ENCODE data around the gene MAP1LC3B. TPM values are rescaled to one million over a fixed set of nuclear protein-coding genes. Genes with fewer than 3 reads are reported as not detected.

The MAP1LC3B gene
- total RNA-seq, 1 donor from 2014 or later: 39.5 TPM

DNA sequence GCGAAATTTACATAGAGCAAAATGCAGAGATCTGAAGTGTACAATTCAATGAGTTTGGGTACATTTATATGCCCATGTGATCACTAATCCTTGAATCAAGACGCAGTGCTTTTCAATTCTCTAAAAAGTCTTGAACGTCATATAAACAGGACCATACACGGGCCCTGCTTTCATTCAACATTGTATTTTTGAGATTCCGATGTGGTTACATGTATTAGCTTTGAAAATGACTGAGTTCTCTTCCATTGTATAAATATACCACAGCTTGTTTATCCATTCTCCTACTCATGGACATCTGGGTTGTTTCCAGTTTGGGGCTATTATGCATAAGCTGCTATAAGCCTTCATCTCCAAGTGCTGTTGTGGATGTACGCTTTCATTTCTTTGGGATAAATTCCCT lies 55.2 kb downstream of the MAP1LC3B start:
- no peak for DNase-seq (ENCODE audit: low read depth)
- TF ChIP-seq CTCF (conservative IDR thresholded peaks at IDR 0.05; ENCODE audit: low read depth, low read length): no peak
- H3K4me3 ChIP-seq (ENCODE audit: low read depth, low read length): no peak overlapping the region

GRCh38 chr16:87448866-87449265 lies 56.7 kb downstream of the MAP1LC3B start:
- TF ChIP-seq CTCF (conservative IDR thresholded peaks at IDR 0.05; ENCODE audit: low read depth, low read length): no peak
- DNase-seq (ENCODE audit: low read depth): no peak
- H3K4me3 ChIP-seq (ENCODE audit: low read depth, low read length): no peak overlapping the region

DNA sequence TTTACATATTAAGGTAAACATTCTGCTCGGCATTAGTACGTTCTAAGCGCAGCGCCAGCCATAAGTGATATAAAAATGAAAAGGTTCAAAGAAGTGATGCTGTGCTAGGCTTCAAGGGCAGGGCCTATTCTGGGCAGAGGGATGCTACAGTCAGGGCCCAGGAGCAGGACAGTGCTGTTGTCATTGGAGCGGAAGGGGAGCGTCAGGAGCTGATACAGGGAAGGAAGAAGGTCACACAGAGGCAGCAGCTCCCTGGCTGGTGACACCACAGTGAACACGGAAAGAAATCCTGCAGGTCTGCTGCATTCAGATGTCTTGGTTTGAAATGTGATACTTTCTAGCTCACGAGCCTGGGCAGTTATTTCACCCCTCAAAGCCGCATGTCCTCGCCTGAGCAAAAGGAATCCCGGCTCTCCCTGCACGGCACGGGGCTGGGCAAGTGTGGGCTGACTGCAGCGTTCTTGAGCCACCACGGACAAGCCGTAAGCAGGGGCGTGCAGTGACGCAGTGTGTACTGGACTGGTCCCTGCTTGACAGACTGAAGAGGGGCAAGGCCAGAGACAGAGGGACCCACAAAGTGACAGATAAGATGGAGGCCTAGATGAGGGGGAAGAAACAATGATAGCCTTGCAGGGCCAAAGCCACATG lies 59.6 kb downstream of the MAP1LC3B start:
- H3K4me3 ChIP-seq (ENCODE audit: low read depth, low read length): no peak overlapping the region
- DNase-seq (ENCODE audit: low read depth): no peak
- TF ChIP-seq CTCF (conservative IDR thresholded peaks at IDR 0.05; ENCODE audit: low read depth, low read length): no peak

DNA sequence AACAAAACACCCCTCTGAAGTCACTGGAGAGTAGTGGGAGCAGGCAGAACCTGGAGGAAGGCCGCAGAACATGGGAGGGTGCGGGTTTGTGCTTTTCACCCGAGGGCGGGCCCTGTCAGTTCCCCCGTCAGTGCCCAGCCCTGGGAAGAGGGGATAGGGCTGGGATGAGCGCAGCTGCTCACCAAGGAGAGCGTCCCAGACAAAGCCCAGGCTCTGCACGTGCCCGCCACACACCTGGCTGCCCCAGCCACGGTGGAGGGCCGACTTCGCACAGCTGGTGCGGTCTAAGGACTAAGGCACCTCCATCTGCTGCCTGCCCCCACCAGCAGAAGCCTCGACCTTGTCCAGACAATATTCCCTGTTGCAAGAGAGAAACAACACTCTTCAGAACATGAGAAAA lies 61.2 kb downstream of the MAP1LC3B start:
- no peak overlapping the region for H3K4me3 ChIP-seq (ENCODE audit: low read depth, low read length)
- no peak for DNase-seq (ENCODE audit: low read depth)
- TF ChIP-seq CTCF (conservative IDR thresholded peaks at IDR 0.05; ENCODE audit: low read depth, low read length): no peak

Other genes starting within 250 kb of the MAP1LC3B start
- 0.65 and 1.7 TPM in 2 replicates for gene C16orf95, start 74.9 kb upstream of the MAP1LC3B start, total RNA-seq
- gene FBXO31, start 8.6 kb upstream of the MAP1LC3B start, total RNA-seq: 14.8 and 18.0 TPM in 2 replicates
- 9.9 and 11.8 TPM in 2 replicates for gene ZCCHC14, start 100.7 kb downstream of the MAP1LC3B start, total RNA-seq
- 0.14 and 0.40 TPM in 2 replicates for gene JPH3, start 210.2 kb downstream of the MAP1LC3B start, total RNA-seq

Data from epithelial cell of proximal tubule (primary cell).